ENCODE results near the gene NEDD4L.

- TF ChIP-seq CTCF (IDR thresholded peaks at IDR 0.05) (no peak), POLR2AphosphoS5 (IDR thresholded peaks at IDR 0.05) (no peak), POLR2A (IDR thresholded peaks at IDR 0.05) (no peak), EP300 (IDR thresholded peaks at IDR 0.05) (no peak)
Observed at GRCh38 chr18:58162127-58162526, 118.1 kb downstream of the NEDD4L start.

All from sigmoid colon (tissue), 4 donors.